HL-60 (cell line): Measurements from ENCODE around the gene MAB21L4.

Source experiments
- POLR2AphosphoS5 ChIP-seq: IDR thresholded peaks from 2 replicates; pipeline ENCODE4 v1.6.1; 2012; ENCODE audit warnings: low read depth
- SPI1 ChIP-seq: IDR thresholded peaks from 2 replicates; pipeline ENCODE4 v1.6.1; 2012; ENCODE audit warnings: low read depth, mild to moderate bottlenecking, borderline replicate concordance
- TF ChIP-seq, protein P1 (sequence below): IDR thresholded peaks from one replicate; pipeline ENCODE4 v1.5.1; 2011; ENCODE audit warnings: low read length, control low read depth, inconsistent platforms; ENCODE audit not compliant: insufficient read depth

- TF ChIP-seq, protein P1, sequence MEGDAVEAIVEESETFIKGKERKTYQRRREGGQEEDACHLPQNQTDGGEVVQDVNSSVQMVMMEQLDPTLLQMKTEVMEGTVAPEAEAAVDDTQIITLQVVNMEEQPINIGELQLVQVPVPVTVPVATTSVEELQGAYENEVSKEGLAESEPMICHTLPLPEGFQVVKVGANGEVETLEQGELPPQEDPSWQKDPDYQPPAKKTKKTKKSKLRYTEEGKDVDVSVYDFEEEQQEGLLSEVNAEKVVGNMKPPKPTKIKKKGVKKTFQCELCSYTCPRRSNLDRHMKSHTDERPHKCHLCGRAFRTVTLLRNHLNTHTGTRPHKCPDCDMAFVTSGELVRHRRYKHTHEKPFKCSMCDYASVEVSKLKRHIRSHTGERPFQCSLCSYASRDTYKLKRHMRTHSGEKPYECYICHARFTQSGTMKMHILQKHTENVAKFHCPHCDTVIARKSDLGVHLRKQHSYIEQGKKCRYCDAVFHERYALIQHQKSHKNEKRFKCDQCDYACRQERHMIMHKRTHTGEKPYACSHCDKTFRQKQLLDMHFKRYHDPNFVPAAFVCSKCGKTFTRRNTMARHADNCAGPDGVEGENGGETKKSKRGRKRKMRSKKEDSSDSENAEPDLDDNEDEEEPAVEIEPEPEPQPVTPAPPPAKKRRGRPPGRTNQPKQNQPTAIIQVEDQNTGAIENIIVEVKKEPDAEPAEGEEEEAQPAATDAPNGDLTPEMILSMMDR = no peak
- TF ChIP-seq SPI1 = no peak
- TF ChIP-seq POLR2AphosphoS5 = no peak
Observed at GRCh38 chr2:240902615-240903041, 6.7 kb upstream of the MAB21L4 start.
